Activated naive CD4-positive, alpha-beta T cell treated with anti-CD3 and anti-CD28 coated beads, Interleukin-2, amount 10 ng/mL, durations not matched to agents 7 days and 5 days (primary cell): Measurements from ENCODE around the gene MAGEA8.
"Not testable (repeated sequence)": the region's sequence is repeated elsewhere in the genome, so short reads cannot be mapped to it uniquely, and the experiment has no call there.

Source experiments
- CTCF ChIA-PET: fragments of 350-600 bp; sonication (Branson Sonifier 250); formaldehyde crosslinking; loops from one replicate; lab custom pipeline; 2021; ENCODE audit warnings: antibody characterized with exemption; lab: Charles Lee
- DNase-seq: peaks from one replicate; pipeline ENCODE4 v3.0.0-alpha.2; 2020
- H3K27ac Mint-ChIP-seq: one replicate; pipeline ENCODE4 v1.8.0; 2021; ENCODE audit warnings: mild to moderate bottlenecking, moderate library complexity, mixed read lengths
- H3K27me3 Mint-ChIP-seq: one replicate; pipeline ENCODE4 v1.8.0; 2021; ENCODE audit warnings: mild to moderate bottlenecking, mixed read lengths
- H3K36me3 Mint-ChIP-seq: one replicate; pipeline ENCODE4 v1.8.0; 2021; ENCODE audit warnings: mixed read lengths
- H3K4me1 Mint-ChIP-seq: one replicate; pipeline ENCODE4 v1.8.0; 2021; ENCODE audit warnings: mixed read lengths
- H3K4me3 Mint-ChIP-seq: one replicate; pipeline ENCODE4 v1.8.0; 2021; ENCODE audit warnings: mild to moderate bottlenecking, moderate library complexity, mixed read lengths
- H3K9me3 Mint-ChIP-seq: one replicate; pipeline ENCODE4 v1.8.0; 2021; ENCODE audit warnings: mixed read lengths

The MAGEA8 gene, protein sequence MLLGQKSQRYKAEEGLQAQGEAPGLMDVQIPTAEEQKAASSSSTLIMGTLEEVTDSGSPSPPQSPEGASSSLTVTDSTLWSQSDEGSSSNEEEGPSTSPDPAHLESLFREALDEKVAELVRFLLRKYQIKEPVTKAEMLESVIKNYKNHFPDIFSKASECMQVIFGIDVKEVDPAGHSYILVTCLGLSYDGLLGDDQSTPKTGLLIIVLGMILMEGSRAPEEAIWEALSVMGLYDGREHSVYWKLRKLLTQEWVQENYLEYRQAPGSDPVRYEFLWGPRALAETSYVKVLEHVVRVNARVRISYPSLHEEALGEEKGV

DNA sequence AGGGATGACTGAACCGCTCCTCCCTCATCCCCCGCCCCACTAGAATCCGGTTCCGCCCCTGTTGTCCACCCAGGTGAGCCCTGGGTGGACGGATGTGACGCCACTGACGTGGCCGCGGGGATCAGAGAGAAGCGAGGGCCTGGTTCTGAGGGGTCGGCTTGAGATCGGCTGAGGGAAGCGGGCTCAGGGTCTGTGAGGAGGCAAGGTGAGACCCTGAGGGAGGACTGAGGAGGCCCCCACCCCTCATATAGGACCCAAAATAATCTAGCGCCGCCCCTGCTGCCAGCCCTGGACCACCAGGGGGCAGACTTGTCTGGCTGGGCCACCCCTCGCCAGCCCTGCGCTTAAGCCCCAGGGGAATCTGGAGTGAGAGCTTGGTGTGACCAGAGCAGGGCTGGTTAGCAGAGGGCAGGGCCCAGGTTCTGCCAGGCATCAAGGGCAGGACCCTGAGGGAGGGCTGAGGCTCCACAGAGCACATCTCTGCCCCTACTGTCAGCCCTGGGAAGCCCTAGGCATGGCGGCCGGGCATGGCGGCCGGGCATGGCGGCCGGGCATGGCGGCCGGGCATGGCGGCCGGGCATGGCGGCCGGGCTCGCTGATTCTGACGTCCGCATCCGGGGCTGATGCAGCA, at the start of gene MAGEA8:
Gene MAGEA8 (plus strand): TSS at position 103 of the 631 bp plus-strand sequence. CDS start 3,090 bp downstream, outside the sequence.
- DNase-seq: no peak
- Mint-ChIP-seq H3K4me3 (no peak within 1 kb of the TSS), H3K4me1 (peaks cover 7% of the 10 kb centered on the region), H3K9me3 (no peaks in the 10 kb centered on the region), H3K36me3 (no peaks in the 10 kb centered on the region), H3K27ac (no peak within 1 kb of the TSS), H3K27me3 (peaks cover 4% of the 10 kb centered on the region)
- CTCF ChIA-PET: interaction anchor here (0.6 kb wide), 1 partner anchor 275 kb away, joined by 5 read pairs; no protein-coding TSS in a partner anchor

DNA sequence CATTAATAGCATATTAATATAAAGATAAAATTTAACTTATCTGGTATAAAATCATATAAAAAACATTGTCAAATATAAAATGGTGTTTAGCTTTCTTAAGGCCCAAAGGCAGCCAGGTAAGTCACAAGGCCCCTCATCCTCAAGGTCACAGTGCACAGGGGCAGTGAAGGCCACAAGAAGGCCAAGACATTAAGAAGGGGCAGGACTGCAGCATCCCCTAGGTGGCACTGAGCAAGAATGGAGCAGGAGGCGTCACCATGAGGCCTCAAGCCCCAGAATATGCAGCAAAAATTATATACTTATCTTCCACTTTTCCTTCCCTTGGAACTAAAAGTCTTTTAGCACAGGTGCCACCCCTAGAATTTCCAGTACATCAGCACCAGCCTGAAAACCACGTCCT, 49.5 kb upstream of the MAGEA8 start:
- Mint-ChIP-seq H3K9me3 (no peaks in the 10 kb centered on the region), H3K27me3 (peaks cover 8% of the 10 kb centered on the region), H3K4me3 (no peak overlapping the region), H3K36me3 (no peaks in the 10 kb centered on the region), H3K4me1 (peaks cover 21% of the 10 kb centered on the region), H3K27ac (no peak overlapping the region)
- DNase-seq: no peak
- CTCF ChIA-PET: no interaction called here

DNA sequence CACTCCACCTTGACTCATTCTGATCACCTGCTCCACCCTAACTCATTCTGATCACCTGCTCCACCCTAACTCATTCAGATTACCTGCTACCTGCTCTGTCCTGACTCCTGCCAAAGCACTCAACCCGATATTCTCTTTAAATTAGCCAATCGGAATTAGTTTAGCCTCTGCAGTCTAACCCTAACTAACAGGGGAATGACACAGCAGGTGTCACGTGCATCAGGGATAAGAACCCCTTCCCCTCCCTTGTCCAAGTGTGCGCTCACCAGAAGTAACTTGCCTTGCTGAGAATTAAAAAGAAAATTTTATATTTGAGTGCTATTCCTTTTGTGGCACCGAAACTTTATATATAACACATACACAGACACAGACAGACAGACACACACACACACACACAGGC, 44.3 kb upstream of the MAGEA8 start:
- not testable (repeated sequence) for H3K4me3 Mint-ChIP-seq, H3K9me3 Mint-ChIP-seq, DNase-seq

DNA sequence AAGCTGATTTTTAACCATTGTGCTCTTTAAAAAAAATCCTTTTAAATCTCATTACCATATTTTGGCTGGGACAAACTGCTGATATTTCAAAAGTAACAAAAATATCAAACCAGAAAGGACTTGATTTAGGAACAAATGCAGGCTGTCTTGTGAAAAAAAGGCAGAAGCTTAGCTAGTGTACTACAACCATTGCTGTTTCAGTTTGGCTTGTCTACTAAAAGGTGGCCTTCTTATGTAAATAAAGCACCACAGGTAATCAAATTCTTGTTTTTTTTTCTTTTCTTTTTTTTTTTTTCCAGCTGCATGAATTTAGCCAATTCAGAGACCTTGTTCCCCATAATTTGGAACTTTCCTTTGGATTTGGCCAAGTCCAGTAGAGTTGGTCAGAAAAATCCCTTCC, 43.8 kb upstream of the MAGEA8 start:
- Mint-ChIP-seq H3K27me3 (peaks cover 4% of the 10 kb centered on the region), H3K27ac (no peak overlapping the region), H3K4me1 (peaks cover 4% of the 10 kb centered on the region), H3K4me3 (no peak overlapping the region), H3K9me3 (no peaks in the 10 kb centered on the region), H3K36me3 (no peaks in the 10 kb centered on the region)
- no peak for DNase-seq
- CTCF ChIA-PET: no interaction called here

More for the DNA sequence above, 44.3 kb upstream of the MAGEA8 start:
- H3K27ac Mint-ChIP-seq, CTCF ChIA-PET, H3K27me3 Mint-ChIP-seq, H3K36me3 Mint-ChIP-seq, H3K4me1 Mint-ChIP-seq: not testable (repeated sequence)

DNA sequence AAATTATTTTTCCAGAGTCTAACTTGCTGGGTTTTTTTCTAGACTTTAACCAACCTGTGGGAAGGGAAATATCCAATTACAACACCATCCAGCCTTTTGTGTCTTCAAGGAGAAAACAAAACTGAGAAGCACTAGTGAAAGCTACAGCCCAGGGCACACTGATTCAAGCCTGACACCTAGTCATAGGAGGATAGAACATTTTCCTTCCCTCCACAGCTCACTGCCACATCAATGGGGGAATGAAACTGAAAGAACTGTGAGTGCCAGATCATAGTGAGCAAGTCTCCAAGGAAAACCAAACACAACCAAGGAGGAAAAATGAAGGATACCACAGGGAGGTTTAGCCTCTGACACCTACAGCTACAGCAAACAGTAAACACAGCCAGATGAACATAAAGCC, 43.3 kb upstream of the MAGEA8 start:
- DNase-seq: no peak
- Mint-ChIP-seq H3K4me1 (peaks cover 4% of the 10 kb centered on the region), H3K4me3 (no peak overlapping the region), H3K27me3 (peaks cover 4% of the 10 kb centered on the region), H3K9me3 (no peaks in the 10 kb centered on the region), H3K36me3 (no peaks in the 10 kb centered on the region), H3K27ac (no peak overlapping the region)
- CTCF ChIA-PET: no interaction called here

DNA sequence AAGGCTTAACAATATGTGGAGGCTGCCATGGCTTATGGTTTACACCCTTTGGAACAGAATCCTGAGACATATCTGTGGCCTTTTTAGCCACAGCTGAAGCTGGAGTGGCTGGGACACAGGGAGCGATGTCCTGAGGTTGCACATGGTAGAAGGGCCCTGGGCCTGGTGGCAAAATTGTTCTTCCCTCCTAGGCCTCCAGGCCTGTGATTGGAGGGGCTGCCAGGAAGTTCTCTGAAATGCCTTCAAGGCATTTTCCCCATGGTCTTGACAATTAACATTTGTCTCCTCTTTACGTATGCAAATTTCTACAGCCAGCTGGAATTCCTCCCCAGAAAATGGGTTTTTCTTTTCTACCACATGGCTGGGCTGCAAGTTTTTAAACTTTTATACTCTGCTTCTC, 39.1 kb upstream of the MAGEA8 start:
- no peak overlapping the region for H3K27ac Mint-ChIP-seq
- no peaks in the 10 kb centered on the region for H3K9me3 Mint-ChIP-seq
- no peak overlapping the region for H3K4me3 Mint-ChIP-seq
- CTCF ChIA-PET: no interaction called here
- H3K4me1 Mint-ChIP-seq: peaks cover 4% of the 10 kb centered on the region
- no peaks in the 10 kb centered on the region for H3K27me3 Mint-ChIP-seq
- no peaks in the 10 kb centered on the region for H3K36me3 Mint-ChIP-seq
- DNase-seq: no peak

DNA sequence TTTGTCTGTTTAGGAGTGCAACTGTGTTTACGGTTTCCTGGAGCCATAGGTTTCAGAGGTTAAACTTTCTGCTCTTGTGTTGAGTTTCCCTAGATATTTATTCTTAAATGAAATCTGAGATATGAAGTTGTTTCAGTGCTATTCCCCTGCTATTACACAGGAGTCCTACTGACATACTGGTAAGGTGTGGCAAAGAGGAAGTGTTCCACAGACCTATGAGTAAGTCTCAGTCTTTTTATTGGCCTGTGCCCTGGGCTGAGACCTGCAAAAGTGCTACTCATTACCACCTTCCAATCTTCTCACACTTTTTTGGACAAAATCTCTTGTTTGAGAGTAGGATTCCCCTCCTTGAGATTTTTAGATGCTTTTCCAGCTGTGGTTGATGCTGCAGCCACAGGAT, 35.6 kb upstream of the MAGEA8 start:
- CTCF ChIA-PET: no interaction called here

DNA sequence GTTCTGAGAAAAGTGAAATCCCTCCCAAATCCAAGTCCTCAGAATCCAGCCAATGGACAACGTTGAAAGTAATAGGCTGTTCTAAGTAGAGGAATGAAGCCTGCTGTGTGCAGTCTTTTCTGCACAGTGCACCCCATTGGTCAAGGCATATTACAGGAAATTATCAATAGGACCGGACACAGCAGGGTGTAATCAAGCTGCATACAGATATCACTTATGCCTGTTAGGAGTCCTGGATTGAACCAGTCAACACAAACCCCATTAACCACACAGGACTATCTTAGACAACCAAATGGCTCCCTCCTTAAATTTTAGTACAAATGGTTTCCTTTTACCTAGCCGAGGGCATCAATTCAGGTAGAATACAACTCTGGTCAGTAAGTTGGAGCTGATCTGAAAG, 34.2 kb upstream of the MAGEA8 start:
- Mint-ChIP-seq H3K36me3 (no peaks in the 10 kb centered on the region), H3K4me1 (no peaks in the 10 kb centered on the region), H3K4me3 (no peak overlapping the region), H3K27ac (no peak overlapping the region), H3K9me3 (no peaks in the 10 kb centered on the region), H3K27me3 (no peaks in the 10 kb centered on the region)
- CTCF ChIA-PET: no interaction called here
- DNase-seq: no peak

More for the DNA sequence above, 35.6 kb upstream of the MAGEA8 start:
- Mint-ChIP-seq H3K27me3 (no peaks in the 10 kb centered on the region), H3K27ac (no peak overlapping the region), H3K4me3 (no peak overlapping the region), H3K9me3 (no peaks in the 10 kb centered on the region), H3K4me1 (no peaks in the 10 kb centered on the region), H3K36me3 (no peaks in the 10 kb centered on the region)
- DNase-seq: no peak

DNA sequence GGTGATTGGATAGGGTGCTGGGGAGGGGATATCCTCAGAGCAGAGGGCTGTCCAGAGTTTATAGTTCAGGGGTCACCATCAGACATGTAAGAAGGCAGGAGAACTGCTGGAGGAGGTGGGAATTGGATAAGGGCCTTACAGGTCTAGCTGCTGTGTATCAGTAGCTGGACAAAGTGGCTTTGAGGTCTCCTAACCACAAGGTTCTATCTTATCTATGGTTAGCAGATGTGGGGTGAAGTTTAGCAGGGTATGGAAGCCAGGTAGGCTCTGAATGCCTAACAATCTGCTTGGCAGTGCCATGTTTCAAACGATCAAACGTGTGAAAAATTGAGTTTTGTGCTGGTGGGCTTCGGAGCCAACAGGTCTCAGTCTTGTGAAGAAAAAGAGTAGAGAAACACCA, 32.1 kb upstream of the MAGEA8 start:
- Mint-ChIP-seq H3K9me3 (no peaks in the 10 kb centered on the region), H3K4me3 (no peak overlapping the region), H3K36me3 (no peaks in the 10 kb centered on the region), H3K27me3 (peaks cover 1% of the 10 kb centered on the region), H3K4me1 (no peaks in the 10 kb centered on the region), H3K27ac (no peak overlapping the region)
- no peak for DNase-seq
- CTCF ChIA-PET: no interaction called here

DNA sequence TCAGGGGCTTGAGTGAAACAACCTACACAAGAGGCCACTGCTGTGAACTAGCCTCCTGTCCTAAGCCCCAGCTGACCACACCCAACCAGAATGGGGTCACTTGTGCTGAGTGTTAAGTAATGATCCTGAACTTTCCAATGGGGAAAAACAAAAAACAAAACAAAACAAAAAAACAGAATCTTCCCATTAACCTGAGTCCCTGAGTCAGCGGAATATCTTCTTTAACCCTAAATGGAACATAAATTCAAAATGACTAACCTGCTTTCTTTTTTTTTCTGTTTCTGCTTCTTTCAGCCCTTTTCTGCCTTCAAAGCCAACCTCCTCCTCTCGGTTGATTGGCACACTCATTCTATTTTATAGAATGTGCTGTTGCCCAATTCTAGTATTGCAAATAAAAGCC, 31.2 kb upstream of the MAGEA8 start:
- Mint-ChIP-seq H3K27ac (no peak overlapping the region), H3K4me1 (no peaks in the 10 kb centered on the region), H3K27me3 (peaks cover 3% of the 10 kb centered on the region), H3K9me3 (no peaks in the 10 kb centered on the region), H3K4me3 (no peak overlapping the region), H3K36me3 (no peaks in the 10 kb centered on the region)
- CTCF ChIA-PET: no interaction called here
- DNase-seq: no peak

DNA sequence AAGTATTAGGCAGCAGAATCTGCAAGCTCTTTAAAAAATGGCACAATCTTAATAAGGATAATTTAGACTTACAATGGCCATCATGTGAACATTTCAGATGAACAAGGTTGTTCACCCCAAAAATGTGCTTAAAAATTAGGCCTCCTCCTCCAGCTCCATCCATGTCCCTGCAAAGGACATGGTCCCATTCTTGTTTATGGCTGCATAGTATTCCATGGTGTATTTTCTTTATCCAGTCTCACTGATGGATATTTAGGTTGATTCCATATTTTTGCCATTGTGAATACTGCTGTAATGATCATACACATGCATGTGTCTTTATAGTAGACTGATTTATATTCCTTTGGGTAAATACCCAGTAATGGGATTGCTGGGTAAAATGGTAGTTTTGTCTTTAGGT, 29.1 kb upstream of the MAGEA8 start:
- Mint-ChIP-seq H3K4me1 (no peaks in the 10 kb centered on the region), H3K27me3 (peaks cover 3% of the 10 kb centered on the region), H3K36me3 (no peaks in the 10 kb centered on the region), H3K9me3 (no peaks in the 10 kb centered on the region), H3K27ac (no peak overlapping the region), H3K4me3 (no peak overlapping the region)
- CTCF ChIA-PET: no interaction called here
- DNase-seq: no peak

DNA sequence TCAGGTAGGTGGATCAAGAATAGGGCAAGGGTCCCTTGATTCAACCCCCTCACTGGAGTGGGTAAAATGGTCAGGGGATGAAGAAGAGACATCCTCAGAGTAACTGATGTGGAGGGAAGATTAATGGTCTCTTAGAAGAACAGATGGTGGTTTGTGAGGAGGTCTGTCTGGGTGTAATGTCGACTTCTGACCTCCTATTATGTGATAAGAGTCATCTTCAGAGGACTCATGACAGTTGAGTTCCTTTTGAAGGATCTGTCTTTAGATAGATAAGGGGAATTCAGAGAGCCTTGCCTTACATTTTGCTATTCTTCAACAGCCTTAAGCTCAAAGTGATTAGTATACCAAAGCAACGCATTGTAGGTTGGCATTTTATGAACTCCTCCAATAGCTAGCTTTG, 27.1 kb upstream of the MAGEA8 start:
- DNase-seq: no peak
- no peaks in the 10 kb centered on the region for H3K4me1 Mint-ChIP-seq
- H3K36me3 Mint-ChIP-seq: no peaks in the 10 kb centered on the region
- CTCF ChIA-PET: no interaction called here
- no peak overlapping the region for H3K27ac Mint-ChIP-seq
- peaks cover 3% of the 10 kb centered on the region for H3K27me3 Mint-ChIP-seq
- no peak overlapping the region for H3K4me3 Mint-ChIP-seq
- no peaks in the 10 kb centered on the region for H3K9me3 Mint-ChIP-seq

DNA sequence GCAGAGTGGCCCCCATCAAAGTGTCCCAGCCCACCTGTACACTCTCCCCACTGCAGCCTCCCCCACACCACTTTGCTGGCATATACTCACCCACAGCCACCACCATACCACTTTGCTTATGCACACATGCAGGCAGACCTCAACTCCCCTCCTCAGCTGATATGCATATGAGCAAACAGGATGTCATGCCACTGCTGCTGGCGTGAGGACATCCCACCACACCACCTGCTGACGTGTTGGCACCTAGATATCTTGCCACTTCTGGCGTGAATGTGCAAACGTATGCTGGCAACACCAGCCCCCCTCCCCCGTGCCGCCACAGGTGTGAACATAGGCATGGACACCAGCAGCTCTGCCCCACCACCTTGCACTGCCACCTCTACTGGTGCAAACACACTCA, 22.4 kb upstream of the MAGEA8 start:
- DNase-seq: no peak
- no peak overlapping the region for H3K27ac Mint-ChIP-seq
- H3K27me3 Mint-ChIP-seq: peaks cover 10% of the 10 kb centered on the region
- H3K4me1 Mint-ChIP-seq: no peaks in the 10 kb centered on the region
- CTCF ChIA-PET: no interaction called here
- H3K4me3 Mint-ChIP-seq: no peak overlapping the region
- H3K36me3 Mint-ChIP-seq: no peaks in the 10 kb centered on the region
- peaks cover 5% of the 10 kb centered on the region for H3K9me3 Mint-ChIP-seq

DNA sequence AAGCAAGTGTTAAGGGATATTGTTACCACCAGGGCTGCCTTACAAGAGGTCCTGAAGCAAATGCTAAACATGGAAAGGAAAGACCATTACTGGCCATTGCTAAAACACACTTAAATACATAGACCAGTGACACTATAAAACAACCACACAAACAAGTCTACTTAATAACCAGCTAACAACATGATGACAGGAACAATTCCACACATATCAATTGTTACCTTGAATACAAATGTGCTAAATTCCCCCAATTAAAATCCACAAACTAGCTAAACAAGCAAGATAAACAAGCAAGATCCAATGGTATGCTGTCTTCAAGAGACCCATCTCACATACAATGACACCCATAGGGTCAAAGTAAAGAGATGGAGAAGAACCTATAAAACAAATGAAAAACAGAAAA, 20.5 kb upstream of the MAGEA8 start:
- Mint-ChIP-seq H3K36me3 (no peaks in the 10 kb centered on the region), H3K27ac (no peak overlapping the region), H3K4me1 (no peaks in the 10 kb centered on the region), H3K4me3 (no peak overlapping the region), H3K9me3 (peaks cover 5% of the 10 kb centered on the region), H3K27me3 (peaks cover 8% of the 10 kb centered on the region)
- CTCF ChIA-PET: no interaction called here
- no peak for DNase-seq

DNA sequence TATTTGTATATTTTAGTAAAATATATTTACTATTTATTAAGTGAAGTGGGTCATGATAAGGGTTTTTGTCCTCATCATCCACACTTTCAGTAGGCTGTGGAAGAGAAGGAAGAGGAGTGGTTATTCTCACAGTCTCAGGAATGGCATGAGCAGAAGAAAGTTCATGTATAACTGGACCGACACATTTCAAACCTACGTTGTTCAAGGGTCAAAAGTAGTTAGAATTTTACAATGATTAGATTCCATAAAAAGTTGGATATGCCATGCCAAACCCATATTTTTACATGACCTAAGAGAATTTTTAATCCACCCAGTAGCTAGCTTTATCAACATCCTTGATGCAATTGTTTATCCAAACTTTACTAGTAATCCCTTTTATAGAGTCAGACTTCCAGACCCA, 15.6 kb upstream of the MAGEA8 start:
- no peak for DNase-seq
- peaks cover 8% of the 10 kb centered on the region for H3K27me3 Mint-ChIP-seq
- no peak overlapping the region for H3K27ac Mint-ChIP-seq
- no peaks in the 10 kb centered on the region for H3K36me3 Mint-ChIP-seq
- H3K9me3 Mint-ChIP-seq: peaks cover 2% of the 10 kb centered on the region
- H3K4me1 Mint-ChIP-seq: no peaks in the 10 kb centered on the region
- CTCF ChIA-PET: no interaction called here
- H3K4me3 Mint-ChIP-seq: no peak overlapping the region
